ENCODE measurements around the gene CHGA.

- TF ChIP-seq, protein P1, sequence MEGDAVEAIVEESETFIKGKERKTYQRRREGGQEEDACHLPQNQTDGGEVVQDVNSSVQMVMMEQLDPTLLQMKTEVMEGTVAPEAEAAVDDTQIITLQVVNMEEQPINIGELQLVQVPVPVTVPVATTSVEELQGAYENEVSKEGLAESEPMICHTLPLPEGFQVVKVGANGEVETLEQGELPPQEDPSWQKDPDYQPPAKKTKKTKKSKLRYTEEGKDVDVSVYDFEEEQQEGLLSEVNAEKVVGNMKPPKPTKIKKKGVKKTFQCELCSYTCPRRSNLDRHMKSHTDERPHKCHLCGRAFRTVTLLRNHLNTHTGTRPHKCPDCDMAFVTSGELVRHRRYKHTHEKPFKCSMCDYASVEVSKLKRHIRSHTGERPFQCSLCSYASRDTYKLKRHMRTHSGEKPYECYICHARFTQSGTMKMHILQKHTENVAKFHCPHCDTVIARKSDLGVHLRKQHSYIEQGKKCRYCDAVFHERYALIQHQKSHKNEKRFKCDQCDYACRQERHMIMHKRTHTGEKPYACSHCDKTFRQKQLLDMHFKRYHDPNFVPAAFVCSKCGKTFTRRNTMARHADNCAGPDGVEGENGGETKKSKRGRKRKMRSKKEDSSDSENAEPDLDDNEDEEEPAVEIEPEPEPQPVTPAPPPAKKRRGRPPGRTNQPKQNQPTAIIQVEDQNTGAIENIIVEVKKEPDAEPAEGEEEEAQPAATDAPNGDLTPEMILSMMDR (IDR thresholded peaks at IDR 0.05 in 8 of 11, conservative IDR thresholded peaks at IDR 0.05 in 3 of 11), result no peak
- no peak for TF ChIP-seq POLR2AphosphoS5 (IDR thresholded peaks at IDR 0.05)
Observed at GRCh38 chr14:92926180-92926845, 3.4 kb downstream of the CHGA start.
